ENCODE measurements around the gene PPIL1. TPM values are rescaled to one million over a fixed set of nuclear protein-coding genes. Genes with fewer than 3 reads are reported as not detected.

The PPIL1 gene
- total and polyA plus RNA-seq, 10 of the 15 experiments (the other 5 are each of a cell fraction or from before 2014, with no cell fraction given), result 39.5 to 95.8 (median 70.5) TPM

GRCh38 chr6:36863670-36864540 is 10.7 kb downstream of the PPIL1 start:
- POLR2A ChIA-PET, result no interaction called here
- no peak overlapping the region for H2AFZ ChIP-seq (ENCODE audit: control insufficient read depth, low read depth, low read length)
- no TSS peak for BruUV-seq (replicated peaks)
- TF ChIP-seq MTA3 (IDR thresholded peaks at IDR 0.05; ENCODE audit: borderline replicate concordance, low read length), result no peak
- TF ChIP-seq CHD2 (IDR thresholded peaks at IDR 0.05; ENCODE audit: borderline replicate concordance, low read depth, low read length), result no peak
- TF ChIP-seq BCL11A (IDR thresholded peaks at IDR 0.05; ENCODE audit: low read depth, low read length), result no peak
- TF ChIP-seq CEBPB (IDR thresholded peaks at IDR 0.05; ENCODE audit: borderline replicate concordance in 1 of 2, low read depth in 2 of 2, low read length in 2 of 2), result no peak
- no peak overlapping the region for H3K4me3 ChIP-seq
- no peak overlapping the region for H3K27ac ChIP-seq (ENCODE audit: control insufficient read depth, insufficient read depth)
- no peak overlapping the region for H3K4me2 ChIP-seq (ENCODE audit: control insufficient read depth, insufficient read depth)
- no peaks in the 10 kb centered on the region for H3K9me3 ChIP-seq (replicated peaks; ENCODE audit: control insufficient read depth, insufficient read depth, low read length)
- intact Hi-C loops (cut with micrococcal nuclease; ENCODE audit: unreplicated experiment) (no loop called here), in situ Hi-C loops (cut with MboI) (no loop called here)
- no peaks in the 10 kb centered on the region for H4K20me1 ChIP-seq (ENCODE audit: control insufficient read depth, insufficient read depth)
- H3K36me3 ChIP-seq (ENCODE audit: control insufficient read depth in 2 of 2, insufficient read depth in 2 of 2, low read length in 1 of 2), result peaks cover 7 to 8% of the 10 kb centered on the region in 2 experiments; a peak in 2 of 4 replicates
- FAIRE-seq (no peak), DNase-seq (ENCODE audit: low read depth, low spot score) (no peak), ATAC-seq (no peak)
- H3K79me2 ChIP-seq (ENCODE audit: control insufficient read depth, insufficient read depth, low read length), result peaks cover 5% of the 10 kb centered on the region
- H3K27me3 ChIP-seq (replicated peaks in 1 of 2; ENCODE audit: control insufficient read depth in 2 of 2, insufficient read depth in 2 of 2, low read length in 1 of 2), result no peaks in the 10 kb centered on the region
- CTCF ChIA-PET, result interaction anchor here (0.7 to 4.5 kb wide), 7 partner anchors 8 to 308 kb away, joined by 3 to 22 read pairs (median 3); no protein-coding TSS in a partner anchor
- no peak overlapping the region for H3K9ac ChIP-seq (ENCODE audit: control insufficient read depth, insufficient read depth, low read length)
- SMC1A ChIA-PET (ENCODE audit: uncharacterized antibody, unreplicated experiment), result interaction anchor here (0.9 to 1.2 kb wide), 3 partner anchors 11 to 154 kb away, joined by 3 to 6 read pairs (median 3); partner anchors contain the start of gene PPIL1
- no peaks in the 10 kb centered on the region for H3K4me1 ChIP-seq (ENCODE audit: control insufficient read depth, insufficient read depth, low read length)
- over 99% methylated on average over 12 of the region's 12 CpGs for WGBS (ENCODE audit: insufficient coverage, insufficient replicate concordance, low lambda C conversion rate, missing lambda C conversion rate)
- RAD21 ChIA-PET (ENCODE audit: unreplicated experiment), result no interaction called here

GRCh38 chr6:36862848-36863382 is 11.7 kb downstream of the PPIL1 start:
- FAIRE-seq (no peak), ATAC-seq (no peak), DNase-seq (ENCODE audit: low read depth, low spot score) (no peak)
- ChIA-PET RAD21 (ENCODE audit: unreplicated experiment) (no interaction called here), SMC1A (ENCODE audit: uncharacterized antibody, unreplicated experiment) (no interaction called here), CTCF (interaction anchor here (0.9 to 2.1 kb wide), 2 partner anchors 9 to 12 kb away, joined by 3 to 9 read pairs; no protein-coding TSS in a partner anchor), POLR2A (no interaction called here)
- intact Hi-C loops (cut with micrococcal nuclease; ENCODE audit: unreplicated experiment) (no loop called here), in situ Hi-C loops (cut with MboI) (no loop called here)
- Histone ChIP-seq H3K27me3 (replicated peaks in 1 of 2; ENCODE audit: control insufficient read depth in 2 of 2, insufficient read depth in 2 of 2, low read length in 1 of 2) (no peaks in the 10 kb centered on the region), H3K27ac (ENCODE audit: control insufficient read depth, insufficient read depth) (no peak overlapping the region), H3K36me3 (ENCODE audit: control insufficient read depth in 2 of 2, insufficient read depth in 2 of 2, low read length in 1 of 2) (peaks cover 7 to 8% of the 10 kb centered on the region in 2 experiments; a peak in 3 of 4 replicates), H2AFZ (ENCODE audit: control insufficient read depth, low read depth, low read length) (no peak overlapping the region), H3K9ac (ENCODE audit: control insufficient read depth, insufficient read depth, low read length) (no peak overlapping the region), H3K4me3 (no peak overlapping the region), H3K79me2 (ENCODE audit: control insufficient read depth, insufficient read depth, low read length) (peaks cover 4% of the 10 kb centered on the region), H3K9me3 (replicated peaks; ENCODE audit: control insufficient read depth, insufficient read depth, low read length) (no peaks in the 10 kb centered on the region), H4K20me1 (ENCODE audit: control insufficient read depth, insufficient read depth) (no peaks in the 10 kb centered on the region), H3K4me2 (ENCODE audit: control insufficient read depth, insufficient read depth) (no peak overlapping the region), H3K4me1 (ENCODE audit: control insufficient read depth, insufficient read depth, low read length) (no peaks in the 10 kb centered on the region)
- 85% methylated on average over 4 of the region's 4 CpGs for WGBS (ENCODE audit: insufficient coverage, insufficient replicate concordance, low lambda C conversion rate, missing lambda C conversion rate)
- no TSS peak for BruUV-seq (replicated peaks)
- no peak for TF ChIP-seq SP1 (IDR thresholded peaks at IDR 0.05; ENCODE audit: low read depth, low read length)
- TF ChIP-seq RFX5 (IDR thresholded peaks at IDR 0.05; ENCODE audit: low read depth, low read length), result no peak
- no peak for TF ChIP-seq RB1 (IDR thresholded peaks at IDR 0.05; ENCODE audit: borderline replicate concordance)
- TF ChIP-seq ZNF274 (IDR thresholded peaks at IDR 0.05; ENCODE audit: insufficient read depth, insufficient read length), result no peak
- no peak for TF ChIP-seq YY1 (IDR thresholded peaks at IDR 0.05; ENCODE audit: low read depth, low read length)
- no peak for TF ChIP-seq NKRF (conservative IDR thresholded peaks at IDR 0.05)
- no peak for TF ChIP-seq CTCF (IDR thresholded peaks at IDR 0.05 in 2 of 3, conservative IDR thresholded peaks at IDR 0.05 in 1 of 3; ENCODE audit: control insufficient read depth in 2 of 3, extremely low read depth in 1 of 3, insufficient read depth in 1 of 3, low read depth in 3 of 3, low read length in 3 of 3)

Measured in GM12878 (cell line).